Activated T-cell treated with anti-CD3 and anti-CD28 coated beads, Interleukin-2, amount 50 U/mL, for 1 hour (primary cell): ENCODE results near the gene UST.

Experiments used
- DNase-seq: peaks from one replicate; pipeline ENCODE4 v3.0.0-alpha.2; 2020

Gene UST

GRCh38 chr6:149046822-149047246, 300.0 kb downstream of the UST start:
- DNase-seq = no peak

GRCh38 chr6:149049230-149049629, 302.4 kb downstream of the UST start:
- no peak for DNase-seq

GRCh38 chr6:149050160-149050559, 303.3 kb downstream of the UST start:
- no peak for DNase-seq

GRCh38 chr6:149052350-149053106, 305.7 kb downstream of the UST start:
- DNase-seq = no peak

GRCh38 chr6:149053848-149054558, 307.2 kb downstream of the UST start:
- DNase-seq = no peak

GRCh38 chr6:149054559-149055194, 307.8 kb downstream of the UST start:
- no peak for DNase-seq

- no peak for DNase-seq
Measured at GRCh38 chr6:149055195-149055899, 308.5 kb downstream of the UST start.

GRCh38 chr6:149056777-149057463, 310.1 kb downstream of the UST start:
- DNase-seq = no peak

- DNase-seq = no peak
Measured at GRCh38 chr6:149057464-149057840, 310.6 kb downstream of the UST start.

- no peak for DNase-seq
Measured at GRCh38 chr6:149059557-149059956, 312.7 kb downstream of the UST start.

GRCh38 chr6:149060300-149060984, 313.6 kb downstream of the UST start:
- DNase-seq = peak; percentile 55

GRCh38 chr6:149060985-149061760, 314.3 kb downstream of the UST start:
- DNase-seq = no peak

GRCh38 chr6:149061930-149062329, 315.1 kb downstream of the UST start:
- no peak for DNase-seq

- DNase-seq = no peak
Measured at GRCh38 chr6:149062653-149063348, 316.0 kb downstream of the UST start.

GRCh38 chr6:149063468-149063867, 316.6 kb downstream of the UST start:
- DNase-seq = no peak

GRCh38 chr6:149064001-149064659, 317.3 kb downstream of the UST start:
- no peak for DNase-seq

GRCh38 chr6:149064660-149065015, 317.8 kb downstream of the UST start:
- no peak for DNase-seq

GRCh38 chr6:149065121-149065520, 318.3 kb downstream of the UST start:
- DNase-seq = no peak

GRCh38 chr6:149065658-149066556, 319.1 kb downstream of the UST start:
- DNase-seq = peak; percentile 46
